Endothelial cell of umbilical vein (primary cell): Measurements from ENCODE around the gene NMT1. TPM values are rescaled to one million over a fixed set of nuclear protein-coding genes. Genes with fewer than 3 reads are reported as not detected.

Experiments used
- BruUV-seq: library from RNA; stranded (reverse); fragments of 400-500 nt; replicated peaks from 2 replicates; lab custom pipeline; 2021; lab: Mats Ljungman, UMichigan
- CTCF ChIA-PET: fragments of 300-600, 350-600 bp; sonication (Branson Sonifier 250); formaldehyde crosslinking; loops from one replicate; lab custom pipeline; 2021; ENCODE audit warnings: antibody characterized with exemption, inconsistent platforms; lab: Charles Lee
- POLR2A ChIA-PET: fragments of 300-600, 350-600 bp; sonication (Branson Sonifier 250); formaldehyde crosslinking; loops from one replicate; lab custom pipeline; 2021; ENCODE audit warnings: antibody characterized with exemption, inconsistent platforms; lab: Charles Lee
- DNase-seq: peaks from one replicate; pipeline ENCODE4 v3.0.0-alpha.2; 2011; ENCODE audit warnings: low read depth, low spot score
- FAIRE-seq: peaks from 2 replicates; lab custom pipeline; 2011; peaks lifted over from hg19 to GRCh38; lab: Jason Lieb, UNC
- H2AFZ ChIP-seq: 2 replicates; pipeline ENCODE4 v1.6.0; 2012; ENCODE audit warnings: low read depth, low read length, control low read depth, inconsistent platforms
- H3K27ac ChIP-seq: 2 replicates; pipeline ENCODE4 v1.5.1; 2011; ENCODE audit warnings: low read depth, mild to moderate bottlenecking, control low read depth, low read length, moderate library complexity; ENCODE audit not compliant: insufficient read depth
- H3K27me3 ChIP-seq, 2 experiments: 2 replicates each; pipeline versions ENCODE4 v1.6.0 to v1.6.1; 2011; ENCODE audit warnings: low read length in 2 of 2, mixed read lengths in 1 of 2; ENCODE audit not compliant: control insufficient read depth in 2 of 2, insufficient read depth in 2 of 2
- H3K36me3 ChIP-seq, 2 experiments: 2 replicates in 1 of 2; 3 replicates in 1 of 2; pipeline ENCODE4 v1.5.1; 2011; ENCODE audit warnings: low read length in 2 of 2, mild to moderate bottlenecking in 1 of 2, moderate library complexity in 1 of 2; ENCODE audit not compliant: control insufficient read depth in 2 of 2, insufficient read depth in 2 of 2; ENCODE audit errors: extremely low read depth in 1 of 2
- H3K4me1 ChIP-seq: 3 replicates; pipeline ENCODE4 v1.5.1; 2011; ENCODE audit warnings: mild to moderate bottlenecking, low read length; ENCODE audit not compliant: control insufficient read depth, insufficient read depth; ENCODE audit errors: extremely low read depth
- H3K4me2 ChIP-seq: 2 replicates; pipeline ENCODE4 v1.6.1; 2011; ENCODE audit warnings: low read length, control low read depth, mixed read lengths; ENCODE audit not compliant: insufficient read depth
- H3K4me3 ChIP-seq, 3 experiments: fragments of 200-600 bp in 1 of 3; sonication (generic), shearing (Covaris generic) in 1 of 3; replicated peaks in 1 of 3; 2 replicates each; pipeline ENCODE4 v1.5.1; 2011 to 2016; ENCODE audit warnings: control low read depth in 3 of 3, low read length in 3 of 3, mild to moderate bottlenecking in 2 of 3, inconsistent platforms in 1 of 3, low read depth in 1 of 3, moderate library complexity in 1 of 3; ENCODE audit not compliant: insufficient read depth in 1 of 3
- H3K79me2 ChIP-seq: 2 replicates; pipeline ENCODE4 v1.6.0; 2012; ENCODE audit warnings: low read length, inconsistent platforms; ENCODE audit not compliant: control insufficient read depth, insufficient read depth
- H3K9ac ChIP-seq: replicated peaks from 2 replicates; pipeline ENCODE3; 2011; ENCODE audit warnings: low read length, control low read depth; ENCODE audit not compliant: insufficient read depth; ENCODE audit errors: extremely low read depth
- H3K9me1 ChIP-seq: replicated peaks from 3 replicates; pipeline ENCODE4 v1.6.0; 2011; ENCODE audit warnings: mild to moderate bottlenecking, low read length; ENCODE audit not compliant: control insufficient read depth, insufficient read depth; ENCODE audit errors: extremely low read depth
- H3K9me3 ChIP-seq: replicated peaks from 2 replicates; pipeline ENCODE4 v1.5.1; 2012; ENCODE audit warnings: low read length, inconsistent platforms; ENCODE audit not compliant: control insufficient read depth, insufficient read depth
- H4K20me1 ChIP-seq: replicated peaks from 2 replicates; pipeline ENCODE3; 2011; ENCODE audit warnings: mild to moderate bottlenecking, low read length; ENCODE audit not compliant: control insufficient read depth, insufficient read depth; ENCODE audit errors: extremely low read depth
- EZH2 ChIP-seq: IDR thresholded peaks from 2 replicates; pipeline ENCODE4 v1.6.1; 2012; ENCODE audit warnings: borderline replicate concordance, low read depth, mild to moderate bottlenecking, moderate library complexity, low read length, inconsistent platforms; ENCODE audit not compliant: severe bottlenecking
- GATA2 ChIP-seq: IDR thresholded peaks from 2 replicates; pipeline ENCODE4 v1.7.0; 2011; ENCODE audit warnings: low read depth, mild to moderate bottlenecking, moderate library complexity, mixed read lengths, low read length; ENCODE audit not compliant: insufficient read length, insufficient read depth
- dilution Hi-C: fragments of 300-500 bp; cut with MboI; formaldehyde crosslinking; loops from one replicate; pipeline ENCODE4 v1.15.0; 2019; ENCODE audit warnings: low sequenced_read_pairs; ENCODE audit not compliant: extremely low pct_ligation_motif_present
- intact Hi-C: fragments of 100-400 bp; cut with micrococcal nuclease; formaldehyde crosslinking; loops from one replicate; pipeline ENCODE4 v1.10.0; 2022
- polyA plus RNA-seq, 4 experiments: library from polyadenylated mRNA; depleted of rRNA in 3 of 4; stranded (reverse) in 3 of 4; unstranded in 1 of 4; fragments of >200 nt; gene quantifications; 2 replicates each; pipeline versions ENCODE4 v1.2.1 to v1.2.3, GENCODE V29; 2011 to 2012; ENCODE audit warnings: missing spikeins in 1 of 4
- total RNA-seq: library from RNA; stranded (reverse); gene quantifications from 2 replicates; pipeline ENCODE4 v1.2.3, GENCODE V29; 2021
- TF ChIP-seq, protein P1 (sequence below), 2 donors: IDR thresholded peaks; 1 replicate in 1 of 2; 2 replicates in 1 of 2; pipeline ENCODE4 v1.5.1; 2011; ENCODE audit warnings: low read length in 2 of 2, mild to moderate bottlenecking in 2 of 2, moderate library complexity in 2 of 2, control low read depth in 1 of 2, inconsistent platforms in 1 of 2, low read depth in 1 of 2; ENCODE audit not compliant: insufficient read depth in 1 of 2; ENCODE audit errors: extremely low read depth in 1 of 2
- TF ChIP-seq, protein P2 (sequence below): IDR thresholded peaks from 2 replicates; pipeline ENCODE4 v1.6.1; 2011; ENCODE audit not compliant: insufficient read depth, insufficient read length

The NMT1 gene
- total and polyA plus RNA-seq, 2 donors (not counting 3 experiments of a cell fraction or from before 2014, with no cell fraction given) = 37.6 to 135 TPM

DNA sequence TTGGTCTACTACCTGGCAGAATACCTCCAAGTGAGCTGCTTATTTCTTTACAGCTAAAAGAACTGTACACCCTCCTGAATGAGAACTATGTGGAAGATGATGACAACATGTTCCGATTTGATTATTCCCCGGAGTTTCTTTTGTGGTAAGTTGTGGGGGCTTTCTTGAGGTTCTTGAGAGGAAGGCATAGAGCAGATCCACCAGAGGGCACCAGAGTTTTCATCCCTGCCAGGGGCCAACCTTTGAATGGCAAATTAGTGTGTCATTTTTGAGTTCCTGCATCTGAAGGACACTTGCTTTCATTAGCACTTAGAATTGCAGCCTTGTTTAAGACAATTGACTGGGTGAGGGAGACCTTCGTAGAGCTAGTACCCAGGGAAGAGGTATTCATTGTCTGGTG, 35.0 kb downstream of the NMT1 start:
- ChIA-PET CTCF (interaction anchor here (0.6 to 1.5 kb wide), 9 partner anchors 9 to 102 kb away, joined by 3 to 5 read pairs (median 3); partner anchors contain the start of gene ACBD4), POLR2A (no interaction called here)
- Histone ChIP-seq H3K27ac (no peak overlapping the region), H3K36me3 (peaks cover 27 to 29% of the 10 kb centered on the region in 2 experiments), H3K9me1 (no peaks in the 10 kb centered on the region), H3K4me2 (no peak overlapping the region), H3K79me2 (no peaks in the 10 kb centered on the region), H3K9me3 (no peaks in the 10 kb centered on the region), H3K27me3 (no peaks in the 10 kb centered on the region), H3K9ac (no peak overlapping the region), H3K4me1 (peaks cover 23% of the 10 kb centered on the region), H4K20me1 (no peaks in the 10 kb centered on the region), H3K4me3 (no peak overlapping the region), H2AFZ (no peak overlapping the region)
- no peak for TF ChIP-seq EZH2
- TF ChIP-seq, protein P1, sequence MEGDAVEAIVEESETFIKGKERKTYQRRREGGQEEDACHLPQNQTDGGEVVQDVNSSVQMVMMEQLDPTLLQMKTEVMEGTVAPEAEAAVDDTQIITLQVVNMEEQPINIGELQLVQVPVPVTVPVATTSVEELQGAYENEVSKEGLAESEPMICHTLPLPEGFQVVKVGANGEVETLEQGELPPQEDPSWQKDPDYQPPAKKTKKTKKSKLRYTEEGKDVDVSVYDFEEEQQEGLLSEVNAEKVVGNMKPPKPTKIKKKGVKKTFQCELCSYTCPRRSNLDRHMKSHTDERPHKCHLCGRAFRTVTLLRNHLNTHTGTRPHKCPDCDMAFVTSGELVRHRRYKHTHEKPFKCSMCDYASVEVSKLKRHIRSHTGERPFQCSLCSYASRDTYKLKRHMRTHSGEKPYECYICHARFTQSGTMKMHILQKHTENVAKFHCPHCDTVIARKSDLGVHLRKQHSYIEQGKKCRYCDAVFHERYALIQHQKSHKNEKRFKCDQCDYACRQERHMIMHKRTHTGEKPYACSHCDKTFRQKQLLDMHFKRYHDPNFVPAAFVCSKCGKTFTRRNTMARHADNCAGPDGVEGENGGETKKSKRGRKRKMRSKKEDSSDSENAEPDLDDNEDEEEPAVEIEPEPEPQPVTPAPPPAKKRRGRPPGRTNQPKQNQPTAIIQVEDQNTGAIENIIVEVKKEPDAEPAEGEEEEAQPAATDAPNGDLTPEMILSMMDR (IDR thresholded peaks at IDR 0.05; ENCODE audit: extremely low read depth in 1 of 2, insufficient read depth in 1 of 2, low read depth in 1 of 2, low read length in 2 of 2) = peak; percentile 49 to 71
- FAIRE-seq (no peak), DNase-seq (peak; percentile 49)
- BruUV-seq = no TSS peak
- dilution Hi-C loops = no loop called here
- intact Hi-C loops = loop anchor here (1.0 kb wide), 2 partner anchors 36 to 72 kb away; partner anchors contain the start of gene PLCD3

DNA sequence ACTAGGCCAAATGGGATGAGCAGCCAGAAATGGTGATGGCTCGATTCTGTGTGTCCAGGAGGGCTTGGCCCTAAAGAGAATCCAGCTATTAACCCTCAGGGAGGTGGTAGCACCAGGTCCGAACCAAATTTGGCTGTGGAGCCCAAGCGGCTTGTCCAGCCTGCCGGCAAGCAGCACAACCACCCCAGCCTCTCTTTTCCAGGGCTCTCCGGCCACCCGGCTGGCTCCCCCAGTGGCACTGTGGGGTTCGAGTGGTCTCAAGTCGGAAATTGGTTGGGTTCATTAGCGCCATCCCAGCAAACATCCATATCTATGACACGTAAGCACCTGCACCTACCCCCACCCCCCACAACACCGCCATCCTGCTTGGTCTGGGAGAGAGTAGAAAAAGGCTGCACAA, 35.8 kb downstream of the NMT1 start:
- Histone ChIP-seq H3K27ac (no peak overlapping the region), H3K4me3 (no peak overlapping the region), H3K9ac (no peak overlapping the region), H3K9me3 (no peaks in the 10 kb centered on the region), H4K20me1 (no peaks in the 10 kb centered on the region), H3K36me3 (peaks cover 27 to 35% of the 10 kb centered on the region in 2 experiments), H3K27me3 (no peaks in the 10 kb centered on the region), H3K79me2 (no peaks in the 10 kb centered on the region), H3K9me1 (no peaks in the 10 kb centered on the region), H3K4me2 (no peak overlapping the region), H2AFZ (no peak overlapping the region), H3K4me1 (peaks cover 19% of the 10 kb centered on the region)
- dilution Hi-C loops = no loop called here
- no TSS peak for BruUV-seq
- DNase-seq = no peak
- TF ChIP-seq GATA2 = no peak
- TF ChIP-seq, protein P1 (IDR thresholded peaks at IDR 0.05; ENCODE audit: extremely low read depth in 1 of 2, insufficient read depth in 1 of 2, low read depth in 1 of 2, low read length in 2 of 2) = no peak
- TF ChIP-seq, protein P2, sequence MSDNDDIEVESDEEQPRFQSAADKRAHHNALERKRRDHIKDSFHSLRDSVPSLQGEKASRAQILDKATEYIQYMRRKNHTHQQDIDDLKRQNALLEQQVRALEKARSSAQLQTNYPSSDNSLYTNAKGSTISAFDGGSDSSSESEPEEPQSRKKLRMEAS = no peak
- FAIRE-seq = no peak
- ChIA-PET POLR2A (no interaction called here), CTCF (interaction anchor here (0.6 to 1.4 kb wide), 3 partner anchors 21 to 37 kb away, joined by 3 to 5 read pairs (median 4); no protein-coding TSS in a partner anchor)
- intact Hi-C loops = loop anchor here (1.0 kb wide), 2 partner anchors 35 to 73 kb away; partner anchors contain the start of gene PLCD3
